HepG2 (cell line): Measurements from ENCODE around the gene LRRC15. TPM values are rescaled to one million over a fixed set of nuclear protein-coding genes. Genes with fewer than 3 reads are reported as not detected.

Experiments used
- CENPT ChIP-seq: sonication (generic); formaldehyde crosslinking; IDR thresholded peaks from 2 replicates; pipeline ENCODE4 v1.8.0; 2022; ENCODE audit warnings: low read depth, mild to moderate bottlenecking, moderate library complexity, missing genetic modification reagents
- CREB3 ChIP-seq: sonication (generic); formaldehyde crosslinking; IDR thresholded peaks from 2 replicates; pipeline ENCODE4 v1.5.0; 2020; ENCODE audit warnings: missing genetic modification reagents
- EEA1 ChIP-seq: sonication (generic); formaldehyde crosslinking; IDR thresholded peaks from 2 replicates; pipeline ENCODE4 v1.5.1; 2020; ENCODE audit warnings: mild to moderate bottlenecking, missing genetic modification reagents, borderline replicate concordance
- HMGXB3 ChIP-seq: sonication (generic); formaldehyde crosslinking; IDR thresholded peaks from 2 replicates; pipeline ENCODE4 v1.4.0; 2020; ENCODE audit warnings: missing genetic modification reagents, borderline replicate concordance
- ISX ChIP-seq: sonication (generic); formaldehyde crosslinking; conservative IDR thresholded peaks from 2 replicates; pipeline ENCODE4 v1.5.0; 2020; ENCODE audit warnings: missing genetic modification reagents
- JARID2 ChIP-seq: sonication (generic); formaldehyde crosslinking; IDR thresholded peaks from 2 replicates; pipeline ENCODE4 v1.8.1; 2023; ENCODE audit warnings: missing genetic modification reagents, inconsistent platforms; ENCODE audit not compliant: insufficient replicate concordance
- MIER2 ChIP-seq: IDR thresholded peaks from 2 replicates; pipeline ENCODE4 v1.6.1; 2016; ENCODE audit warnings: missing biosample characterization, missing genetic modification reagents
- POGK ChIP-seq: sonication (generic); formaldehyde crosslinking; conservative IDR thresholded peaks from 2 replicates; pipeline ENCODE4 v1.8.0; 2022; ENCODE audit warnings: mild to moderate bottlenecking, moderate library complexity, missing genetic modification reagents
- POGZ ChIP-seq: sonication (generic); formaldehyde crosslinking; IDR thresholded peaks from 2 replicates; pipeline ENCODE4 v1.4.0; 2020; ENCODE audit warnings: mild to moderate bottlenecking, missing genetic modification reagents
- TCF12 ChIP-seq, 2 experiments: fragments of 450-650 bp in 1 of 2; sonication (generic) in 1 of 2; formaldehyde crosslinking in 1 of 2; IDR thresholded peaks; 2 replicates each; pipeline versions ENCODE4 v1.6.1 to v1.8.0; 2017 to 2022; ENCODE audit warnings: antibody characterized with exemption in 1 of 2, mild to moderate bottlenecking in 1 of 2, missing genetic modification reagents in 1 of 2, moderate library complexity in 1 of 2
- THAP11 ChIP-seq: IDR thresholded peaks from 2 replicates; pipeline ENCODE4 v1.6.1; 2016; ENCODE audit warnings: missing biosample characterization, missing genetic modification reagents
- WIZ ChIP-seq: sonication (generic); formaldehyde crosslinking; IDR thresholded peaks from 2 replicates; pipeline ENCODE4 v1.5.1; 2020; ENCODE audit warnings: mild to moderate bottlenecking, missing genetic modification reagents
- ZHX1 ChIP-seq: sonication (generic); formaldehyde crosslinking; IDR thresholded peaks from 2 replicates; pipeline ENCODE4 v1.8.1; 2022; ENCODE audit warnings: low read depth, mild to moderate bottlenecking, missing genetic modification reagents
- ZMYM4 ChIP-seq: sonication (generic); formaldehyde crosslinking; IDR thresholded peaks from 2 replicates; pipeline ENCODE4 v1.8.1; 2023; ENCODE audit warnings: mild to moderate bottlenecking, missing genetic modification reagents
- ZNF20 ChIP-seq: sonication (generic); formaldehyde crosslinking; IDR thresholded peaks from 2 replicates; pipeline ENCODE4 v1.4.0; 2020; ENCODE audit warnings: mild to moderate bottlenecking, moderate library complexity, missing genetic modification reagents
- ZUFSP ChIP-seq: sonication (generic); formaldehyde crosslinking; IDR thresholded peaks from 2 replicates; pipeline ENCODE4 v1.9.0; 2021; ENCODE audit warnings: missing genetic modification reagents, mild to moderate bottlenecking, borderline replicate concordance
- polyA plus RNA-seq, 8 experiments: library from polyadenylated mRNA; depleted of rRNA in 3 of 8; stranded (reverse) in 7 of 8; unstranded in 1 of 8; fragments of >200 nt; fragmentation: Illumina TruSeq in 4 of 8; extraction: Trizol in 4 of 8; gene quantifications; 2 replicates each; pipeline versions ENCODE4 v1.2.1 to v1.2.3, GENCODE V29; 2011 to 2016; ENCODE audit warnings: low read depth in 4 of 8, missing spikeins in 1 of 8, mixed read lengths in 1 of 8; ENCODE audit not compliant: insufficient read depth in 1 of 8
- total RNA-seq, 5 experiments: library from RNA; depleted of rRNA; stranded (reverse); fragments of >200 nt; fragmentation: Illumina TruSeq; extraction: Trizol; gene quantifications; 2 replicates each; pipeline ENCODE4 v1.2.3, GENCODE V29; 2016; ENCODE audit warnings: low read depth in 1 of 5

Gene LRRC15
- total and polyA plus RNA-seq, 2 of the 13 experiments (the other 11 are each of a cell fraction or from before 2014, with no cell fraction given) = not detected

GRCh38 chr3:194315088-194315964 is 54.2 kb downstream of the LRRC15 start (continued):
- TF ChIP-seq EEA1 (CRISPR knock-in tag) = no peak
- TF ChIP-seq WIZ = no peak
- no peak for TF ChIP-seq ZHX1 (CRISPR knock-in tag)
- no peak for TF ChIP-seq ISX (CRISPR knock-in tag)
- no peak for TF ChIP-seq ZUFSP
- 0 out of 2 replicates have a peak, but pooled peaks have one; percentile 10 for TF ChIP-seq MIER2
- peak; percentile 35; the same call in 1 of the 2 replicates for TF ChIP-seq ZMYM4
- TF ChIP-seq TCF12 (IDR thresholded peaks at IDR 0.05) = no peak
- TF ChIP-seq TCF12 (CRISPR knock-in tag; IDR thresholded peaks at IDR 0.05) = no peak
- TF ChIP-seq HMGXB3 (CRISPR knock-in tag) = peak; percentile 17; the same call in 1 of the 2 replicates
- TF ChIP-seq POGZ (CRISPR knock-in tag) = no peak
- TF ChIP-seq POGK (CRISPR knock-in tag) = peak; percentile 71
- no peak for TF ChIP-seq CENPT (CRISPR knock-in tag)
- no peak for TF ChIP-seq THAP11 (CRISPR knock-in tag)
- no peak for TF ChIP-seq CREB3 (CRISPR knock-in tag)
- peak; percentile 86 for TF ChIP-seq JARID2
- TF ChIP-seq ZNF20 (CRISPR knock-in tag) = no peak
